ENCODE results near the gene CDC25B.
"Not testable (repeated sequence)": the region's sequence is repeated elsewhere in the genome, so short reads cannot be mapped to it uniquely, and the experiment has no call there.

DNA sequence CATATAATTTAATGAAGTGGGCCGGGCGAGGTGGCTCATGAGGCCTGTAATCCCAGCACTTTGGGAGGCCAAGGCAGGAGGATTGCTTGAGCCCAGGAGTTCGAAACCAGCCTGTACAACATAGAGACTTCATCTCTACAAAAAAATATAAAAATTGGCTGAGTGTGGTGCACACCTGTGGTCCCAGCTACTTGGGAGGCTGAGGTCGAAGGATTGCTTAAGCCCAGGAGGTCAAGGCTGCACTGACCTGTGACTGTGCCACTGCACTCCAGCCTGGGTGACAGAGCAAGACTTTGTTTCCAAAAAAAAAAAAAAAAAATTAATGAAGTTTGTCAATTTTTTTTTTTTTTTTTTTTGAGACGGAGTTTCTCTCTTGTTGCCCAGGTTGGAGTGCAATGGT, 33.8 kb downstream of the CDC25B start:
- TF ChIP-seq, protein P1, sequence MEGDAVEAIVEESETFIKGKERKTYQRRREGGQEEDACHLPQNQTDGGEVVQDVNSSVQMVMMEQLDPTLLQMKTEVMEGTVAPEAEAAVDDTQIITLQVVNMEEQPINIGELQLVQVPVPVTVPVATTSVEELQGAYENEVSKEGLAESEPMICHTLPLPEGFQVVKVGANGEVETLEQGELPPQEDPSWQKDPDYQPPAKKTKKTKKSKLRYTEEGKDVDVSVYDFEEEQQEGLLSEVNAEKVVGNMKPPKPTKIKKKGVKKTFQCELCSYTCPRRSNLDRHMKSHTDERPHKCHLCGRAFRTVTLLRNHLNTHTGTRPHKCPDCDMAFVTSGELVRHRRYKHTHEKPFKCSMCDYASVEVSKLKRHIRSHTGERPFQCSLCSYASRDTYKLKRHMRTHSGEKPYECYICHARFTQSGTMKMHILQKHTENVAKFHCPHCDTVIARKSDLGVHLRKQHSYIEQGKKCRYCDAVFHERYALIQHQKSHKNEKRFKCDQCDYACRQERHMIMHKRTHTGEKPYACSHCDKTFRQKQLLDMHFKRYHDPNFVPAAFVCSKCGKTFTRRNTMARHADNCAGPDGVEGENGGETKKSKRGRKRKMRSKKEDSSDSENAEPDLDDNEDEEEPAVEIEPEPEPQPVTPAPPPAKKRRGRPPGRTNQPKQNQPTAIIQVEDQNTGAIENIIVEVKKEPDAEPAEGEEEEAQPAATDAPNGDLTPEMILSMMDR (conservative IDR thresholded peaks at IDR 0.05; ENCODE audit: low read length): not testable (repeated sequence)
- TF ChIP-seq EZH2phosphoT487 (IDR thresholded peaks at IDR 0.05; ENCODE audit: borderline replicate concordance): not testable (repeated sequence)
